Keratinocyte (primary cell): Measurements from ENCODE around the gene EBF3. TPM values are rescaled to one million over a fixed set of nuclear protein-coding genes. Genes with fewer than 3 reads are reported as not detected.

Experiments used
- DNase-seq: peaks from one replicate; pipeline ENCODE4 v3.0.0-alpha.2; 2011; ENCODE audit warnings: low read depth, missing footprints, low spot score
- FAIRE-seq: peaks from 2 replicates; lab custom pipeline; 2011; peaks lifted over from hg19 to GRCh38; lab: Jason Lieb, UNC
- H2AFZ ChIP-seq: 2 replicates; pipeline ENCODE4 v1.6.0; 2012; ENCODE audit warnings: low read length, control low read depth, inconsistent platforms; ENCODE audit not compliant: control insufficient read depth
- H3K27ac ChIP-seq: 2 replicates; pipeline ENCODE4 v1.5.1; 2011; ENCODE audit warnings: low read length; ENCODE audit not compliant: control insufficient read depth, insufficient read depth
- H3K27me3 ChIP-seq: 3 replicates; pipeline ENCODE4 v1.6.0; 2011; ENCODE audit warnings: low read length; ENCODE audit not compliant: control insufficient read depth, insufficient read depth; ENCODE audit errors: extremely low read depth
- H3K36me3 ChIP-seq, 2 experiments: 2 replicates in 1 of 2; 3 replicates in 1 of 2; pipeline ENCODE4 v1.5.1; 2011; ENCODE audit warnings: low read length in 2 of 2, mild to moderate bottlenecking in 1 of 2; ENCODE audit not compliant: control insufficient read depth in 2 of 2, insufficient read depth in 2 of 2; ENCODE audit errors: extremely low read depth in 1 of 2
- H3K4me1 ChIP-seq: 3 replicates; pipeline ENCODE4 v1.5.1; 2011; ENCODE audit warnings: low read length; ENCODE audit not compliant: control insufficient read depth, insufficient read depth; ENCODE audit errors: extremely low read depth
- H3K4me2 ChIP-seq: 3 replicates; pipeline ENCODE4 v1.6.0; 2011; ENCODE audit warnings: low read depth, low read length; ENCODE audit not compliant: control insufficient read depth, insufficient read depth; ENCODE audit errors: extremely low read depth
- H3K4me3 ChIP-seq, 3 experiments: fragments of 200-600 bp in 1 of 3; sonication (generic) in 1 of 3; 2 replicates in 2 of 3; 3 replicates in 1 of 3; pipeline ENCODE4 v1.5.1; 2011 to 2016; ENCODE audit warnings: low read length in 3 of 3, mild to moderate bottlenecking in 3 of 3, control low read depth in 2 of 3, inconsistent platforms in 1 of 3, low read depth in 1 of 3, mixed read lengths in 1 of 3, mixed run types in 1 of 3, moderate library complexity in 1 of 3; ENCODE audit not compliant: control insufficient read depth in 2 of 3, insufficient read depth in 2 of 3; ENCODE audit errors: extremely low read depth in 1 of 3
- H3K79me2 ChIP-seq: 2 replicates; pipeline ENCODE4 v1.6.0; 2012; ENCODE audit warnings: low read length; ENCODE audit not compliant: control insufficient read depth, insufficient read depth
- H3K9ac ChIP-seq: 3 replicates; pipeline ENCODE4 v1.6.0; 2011; ENCODE audit warnings: low read length; ENCODE audit not compliant: control insufficient read depth, insufficient read depth; ENCODE audit errors: extremely low read depth
- H3K9me1 ChIP-seq: 3 replicates; pipeline ENCODE4 v1.6.0; 2011; ENCODE audit warnings: low read length; ENCODE audit not compliant: control insufficient read depth, insufficient read depth; ENCODE audit errors: extremely low read depth
- H3K9me3 ChIP-seq: 2 replicates; pipeline ENCODE4 v1.5.1; 2012; ENCODE audit warnings: low read depth, low read length; ENCODE audit not compliant: control insufficient read depth
- H4K20me1 ChIP-seq: 3 replicates; pipeline ENCODE4 v1.6.0; 2011; ENCODE audit warnings: low read length; ENCODE audit not compliant: control insufficient read depth, insufficient read depth; ENCODE audit errors: extremely low read depth
- EZH2 ChIP-seq: IDR thresholded peaks from one replicate; pipeline ENCODE4 v1.6.1; 2012; ENCODE audit warnings: inconsistent platforms, mild to moderate bottlenecking, low read length, moderate library complexity
- dilution Hi-C: fragments of 300-500 bp; cut with MboI; formaldehyde crosslinking; loops from one replicate; pipeline ENCODE4 v1.7.0; 2020; ENCODE audit warnings: low sequenced_read_pairs; ENCODE audit not compliant: extremely low pct_ligation_motif_present
- polyA plus RNA-seq, 5 experiments: library from polyadenylated mRNA; depleted of rRNA in 3 of 5; stranded (reverse) in 3 of 5; stranded (forward) in 1 of 5; unstranded in 1 of 5; fragments of >200 nt; gene quantifications; 1 replicate in 1 of 5; 2 replicates in 3 of 5; 3 replicates in 1 of 5; pipeline versions ENCODE4 v1.2.1 to v1.2.3, GENCODE V29; 2011 to 2012; ENCODE audit warnings: missing spikeins in 2 of 5, low read depth in 1 of 5, low replicate concordance in 1 of 5
- TF ChIP-seq, protein P1 (sequence below), 3 experiments: IDR thresholded peaks in 1 of 3; conservative IDR thresholded peaks in 1 of 3; optimal IDR thresholded peaks in 1 of 3; 2 replicates in 2 of 3; 3 replicates in 1 of 3; pipeline versions ENCODE3 to v1.5.1; 2011; ENCODE audit warnings: low read length in 3 of 3, mild to moderate bottlenecking in 3 of 3, moderate library complexity in 2 of 3, control low read depth in 1 of 3, inconsistent platforms in 1 of 3; ENCODE audit not compliant: insufficient read depth in 2 of 3; ENCODE audit errors: extremely low read depth in 1 of 3

EBF3 gene
- polyA plus RNA-seq, 1 donor (not counting 4 experiments of a cell fraction or from before 2014, with no cell fraction given), result not detected

DNA sequence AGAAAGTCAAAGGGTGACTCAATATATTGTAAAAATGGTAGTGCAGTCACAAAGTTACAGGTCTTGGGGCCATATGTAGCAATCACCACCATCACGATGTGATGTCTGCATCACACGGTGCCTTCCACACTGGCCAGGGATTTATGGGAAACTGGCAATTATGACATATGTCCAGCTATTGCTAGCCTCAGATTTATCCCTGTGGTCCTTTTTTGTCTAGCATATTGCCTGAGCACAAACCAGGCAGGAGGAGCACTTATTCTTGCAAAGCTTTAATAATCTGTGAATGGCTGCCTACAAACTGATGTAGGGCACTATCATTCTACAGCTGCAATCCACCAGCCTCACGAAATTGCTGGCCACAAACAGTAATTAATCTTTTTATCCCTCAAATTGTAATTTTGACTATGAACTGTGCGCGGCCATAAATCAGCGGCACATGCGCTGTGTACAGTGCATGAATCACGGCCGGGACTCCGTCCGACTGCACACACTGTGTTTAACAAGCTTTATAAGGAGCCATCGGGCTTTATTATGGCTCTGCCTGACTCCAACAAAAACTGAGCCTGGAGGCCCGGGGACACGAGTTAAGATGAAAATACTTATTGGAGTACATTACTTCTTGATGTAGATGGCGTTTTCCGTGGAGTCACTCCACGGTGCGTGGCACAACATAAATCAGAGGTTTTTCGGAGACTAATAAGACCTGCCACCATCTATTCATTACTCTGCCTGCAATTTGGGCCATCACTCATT lies 115.2 kb downstream of the EBF3 start:
- Histone ChIP-seq H3K9me3 (no peaks in the 10 kb centered on the region), H3K27ac (no peak overlapping the region), H4K20me1 (no peaks in the 10 kb centered on the region), H3K4me2 (no peak overlapping the region), H3K4me1 (no peaks in the 10 kb centered on the region), H3K79me2 (no peaks in the 10 kb centered on the region), H3K9ac (no peak overlapping the region), H3K4me3 (no peak overlapping the region), H3K9me1 (no peaks in the 10 kb centered on the region), H2AFZ (no peak overlapping the region), H3K27me3 (no peaks in the 10 kb centered on the region), H3K36me3 (no peaks in the 10 kb centered on the region)
- DNase-seq (no peak), FAIRE-seq (no peak)
- dilution Hi-C loops, result no loop called here
- TF ChIP-seq EZH2, result no peak
- TF ChIP-seq, protein P1, sequence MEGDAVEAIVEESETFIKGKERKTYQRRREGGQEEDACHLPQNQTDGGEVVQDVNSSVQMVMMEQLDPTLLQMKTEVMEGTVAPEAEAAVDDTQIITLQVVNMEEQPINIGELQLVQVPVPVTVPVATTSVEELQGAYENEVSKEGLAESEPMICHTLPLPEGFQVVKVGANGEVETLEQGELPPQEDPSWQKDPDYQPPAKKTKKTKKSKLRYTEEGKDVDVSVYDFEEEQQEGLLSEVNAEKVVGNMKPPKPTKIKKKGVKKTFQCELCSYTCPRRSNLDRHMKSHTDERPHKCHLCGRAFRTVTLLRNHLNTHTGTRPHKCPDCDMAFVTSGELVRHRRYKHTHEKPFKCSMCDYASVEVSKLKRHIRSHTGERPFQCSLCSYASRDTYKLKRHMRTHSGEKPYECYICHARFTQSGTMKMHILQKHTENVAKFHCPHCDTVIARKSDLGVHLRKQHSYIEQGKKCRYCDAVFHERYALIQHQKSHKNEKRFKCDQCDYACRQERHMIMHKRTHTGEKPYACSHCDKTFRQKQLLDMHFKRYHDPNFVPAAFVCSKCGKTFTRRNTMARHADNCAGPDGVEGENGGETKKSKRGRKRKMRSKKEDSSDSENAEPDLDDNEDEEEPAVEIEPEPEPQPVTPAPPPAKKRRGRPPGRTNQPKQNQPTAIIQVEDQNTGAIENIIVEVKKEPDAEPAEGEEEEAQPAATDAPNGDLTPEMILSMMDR (optimal IDR thresholded peaks at IDR 0.05 in 1 of 3, IDR thresholded peaks at IDR 0.05 in 1 of 3, conservative IDR thresholded peaks at IDR 0.05 in 1 of 3; ENCODE audit: extremely low read depth in 1 of 3, insufficient read depth in 2 of 3, low read length in 3 of 3), result no peak

DNA sequence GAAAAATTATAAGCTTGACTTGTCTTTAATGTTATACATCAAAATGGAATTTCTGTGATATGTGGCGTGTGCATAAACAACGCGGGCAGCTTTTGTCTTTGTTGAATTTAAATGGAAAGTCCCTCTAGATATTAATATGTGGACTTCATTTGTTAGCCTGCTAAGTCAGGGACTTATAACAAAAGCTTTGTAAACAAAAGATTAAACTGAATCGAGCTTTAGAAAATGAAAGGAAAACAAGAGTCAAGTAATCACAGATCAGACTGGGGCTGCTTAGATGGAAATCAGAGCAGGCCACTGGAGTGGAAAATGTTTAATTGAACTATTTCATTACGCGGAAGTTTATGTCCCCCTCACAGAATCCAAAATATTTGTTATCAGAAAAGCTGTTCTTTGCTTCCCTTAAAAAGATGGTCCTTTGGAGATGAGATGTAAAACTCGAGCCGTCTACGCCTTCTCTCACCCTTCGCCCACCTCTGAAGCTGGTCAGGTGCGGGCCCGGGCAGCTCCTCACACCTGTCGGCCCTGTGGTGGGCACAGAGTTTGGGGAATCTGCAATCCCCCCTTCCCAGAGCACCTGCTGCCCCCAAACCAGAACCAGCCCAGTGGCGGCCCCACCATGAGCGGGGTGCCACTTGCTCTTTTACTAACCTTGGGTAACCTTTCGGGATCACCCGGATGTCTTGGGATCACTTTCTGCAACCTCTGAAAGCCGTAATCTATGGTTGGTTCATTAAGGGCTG lies 116.2 kb downstream of the EBF3 start:
- no peaks in the 10 kb centered on the region for H3K79me2 ChIP-seq
- H3K9me3 ChIP-seq, result no peaks in the 10 kb centered on the region
- dilution Hi-C loops, result no loop called here
- H3K4me3 ChIP-seq, result no peak overlapping the region
- DNase-seq (no peak), FAIRE-seq (no peak)
- H3K36me3 ChIP-seq, result no peaks in the 10 kb centered on the region
- no peak overlapping the region for H3K27ac ChIP-seq
- H3K4me1 ChIP-seq, result no peaks in the 10 kb centered on the region
- TF ChIP-seq, protein P1 (optimal IDR thresholded peaks at IDR 0.05 in 1 of 3, IDR thresholded peaks at IDR 0.05 in 1 of 3, conservative IDR thresholded peaks at IDR 0.05 in 1 of 3; ENCODE audit: extremely low read depth in 1 of 3, insufficient read depth in 2 of 3, low read length in 3 of 3), result no peak
- TF ChIP-seq EZH2, result no peak
- H3K9ac ChIP-seq, result no peak overlapping the region
- H2AFZ ChIP-seq, result no peak overlapping the region
- no peaks in the 10 kb centered on the region for H3K9me1 ChIP-seq
- H3K27me3 ChIP-seq, result no peaks in the 10 kb centered on the region
- H4K20me1 ChIP-seq, result no peaks in the 10 kb centered on the region
- H3K4me2 ChIP-seq, result no peak overlapping the region
